ENCODE results near the gene LTBP3.
A peak's percentile ranks its signal among the peaks of the same experiment; 100 is the strongest.

The LTBP3 gene

DNA sequence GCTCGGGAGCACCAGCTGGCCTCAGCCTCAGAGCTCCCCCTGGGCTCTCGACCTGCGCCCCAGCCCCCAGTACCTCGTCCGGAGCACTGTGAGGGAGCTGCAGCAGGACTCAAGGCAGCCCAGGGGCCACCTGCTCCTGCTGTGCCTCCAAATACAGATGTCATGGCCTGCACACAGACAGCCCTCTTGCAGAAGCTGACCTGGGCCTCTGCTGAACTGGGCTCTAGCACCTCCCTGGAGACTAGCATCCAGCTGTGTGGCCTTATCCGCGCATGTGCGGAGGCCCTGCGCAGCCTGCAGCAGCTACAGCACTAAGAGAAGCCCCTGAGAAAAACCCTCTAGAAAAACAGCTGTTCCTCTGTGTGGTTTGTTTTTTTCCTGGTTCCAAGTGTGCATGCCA lies 13.3 kb upstream of the LTBP3 start:
- DNase-seq, result no peak

DNA sequence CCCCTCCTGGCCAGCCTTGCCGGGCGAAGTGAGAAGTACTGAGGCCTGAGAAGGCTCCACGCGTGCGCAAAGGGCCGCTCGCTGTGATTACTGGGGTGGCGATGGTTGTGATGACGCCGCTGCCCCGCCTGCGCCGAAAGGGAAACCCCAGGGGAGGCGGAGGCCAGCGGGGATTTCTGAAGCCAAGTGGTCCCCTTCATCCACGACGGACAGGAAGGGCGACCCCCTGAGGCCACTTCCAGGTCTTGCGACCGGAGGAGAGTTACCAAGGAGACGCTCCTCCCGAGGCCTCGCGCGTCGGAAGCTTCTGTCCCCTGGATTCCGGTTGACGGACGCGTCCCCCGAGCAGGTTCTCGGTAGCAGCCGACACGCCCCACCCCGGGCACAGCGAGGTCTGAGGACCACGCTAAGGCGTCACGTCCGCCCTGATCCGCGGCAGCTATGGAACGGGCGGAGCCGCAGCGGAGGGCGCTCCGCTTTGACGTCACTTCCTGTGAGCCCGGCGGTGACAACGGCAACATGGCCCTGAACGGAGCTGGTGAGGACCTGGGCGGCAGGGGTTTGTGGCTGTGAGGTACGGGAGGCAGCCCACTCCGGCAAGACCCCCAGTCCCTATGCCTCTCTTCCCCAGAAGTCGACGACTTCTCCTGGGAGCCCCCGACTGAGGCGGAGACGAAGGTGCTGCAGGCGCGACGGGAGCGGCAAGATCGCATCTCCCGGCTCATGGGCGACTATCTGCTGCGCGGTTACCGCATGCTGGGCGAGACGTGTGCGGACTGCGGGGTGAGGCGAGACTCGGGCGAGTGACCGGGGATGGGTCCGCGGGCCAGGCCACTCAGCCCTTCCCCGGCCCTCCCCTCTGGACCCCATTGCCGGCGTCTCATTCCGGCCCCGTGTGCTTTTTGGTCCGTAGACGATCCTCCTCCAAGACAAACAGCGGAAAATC lies 12.1 kb upstream of the LTBP3 start, which contains the start of gene ZNRD2:
Gene ZNRD2, plus strand, starts transcription at position 505 of the 946 bp plus-strand sequence. Its CDS starts 15 bp downstream, at position 520.
- peak; percentile 99 for DNase-seq

DNA sequence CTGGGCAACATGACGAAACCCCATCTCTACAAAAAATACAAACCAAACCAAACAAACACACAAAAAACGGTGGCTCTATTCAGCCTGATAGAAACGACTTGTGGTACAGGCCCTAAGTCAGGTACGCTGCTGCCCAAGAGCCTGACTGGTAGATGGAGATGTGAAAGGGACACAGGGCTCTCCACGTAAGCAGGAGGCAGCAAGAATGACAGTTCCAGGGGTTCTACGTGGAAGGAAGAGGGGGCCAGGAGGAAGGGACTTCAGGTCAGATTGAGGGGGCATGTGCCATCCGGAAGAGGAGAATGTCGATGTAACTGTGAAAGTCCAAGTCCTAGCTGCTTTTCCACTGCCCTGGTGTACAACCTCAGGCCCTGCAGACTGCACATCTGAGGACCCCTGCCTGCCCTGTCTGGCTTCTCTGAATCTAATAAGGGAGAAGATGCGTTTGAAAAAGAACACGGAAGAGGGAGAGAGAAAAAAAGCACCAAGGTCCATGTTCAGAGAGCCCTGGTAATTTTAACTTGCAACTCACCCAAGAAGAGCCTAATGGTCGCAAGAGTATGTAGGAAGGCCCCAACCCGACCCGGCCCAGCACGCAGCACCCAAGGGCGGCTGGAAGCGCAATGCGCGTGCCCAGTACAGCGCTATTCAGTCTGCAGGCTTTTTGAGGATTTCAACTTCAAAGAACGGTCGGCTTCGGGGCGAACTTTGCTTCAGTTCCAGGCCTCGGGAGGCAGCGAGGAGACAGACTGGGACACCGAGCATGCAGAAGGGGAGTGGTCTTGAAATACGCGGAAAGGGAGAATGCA lies 11.2 kb upstream of the LTBP3 start:
- no peak for DNase-seq

DNA sequence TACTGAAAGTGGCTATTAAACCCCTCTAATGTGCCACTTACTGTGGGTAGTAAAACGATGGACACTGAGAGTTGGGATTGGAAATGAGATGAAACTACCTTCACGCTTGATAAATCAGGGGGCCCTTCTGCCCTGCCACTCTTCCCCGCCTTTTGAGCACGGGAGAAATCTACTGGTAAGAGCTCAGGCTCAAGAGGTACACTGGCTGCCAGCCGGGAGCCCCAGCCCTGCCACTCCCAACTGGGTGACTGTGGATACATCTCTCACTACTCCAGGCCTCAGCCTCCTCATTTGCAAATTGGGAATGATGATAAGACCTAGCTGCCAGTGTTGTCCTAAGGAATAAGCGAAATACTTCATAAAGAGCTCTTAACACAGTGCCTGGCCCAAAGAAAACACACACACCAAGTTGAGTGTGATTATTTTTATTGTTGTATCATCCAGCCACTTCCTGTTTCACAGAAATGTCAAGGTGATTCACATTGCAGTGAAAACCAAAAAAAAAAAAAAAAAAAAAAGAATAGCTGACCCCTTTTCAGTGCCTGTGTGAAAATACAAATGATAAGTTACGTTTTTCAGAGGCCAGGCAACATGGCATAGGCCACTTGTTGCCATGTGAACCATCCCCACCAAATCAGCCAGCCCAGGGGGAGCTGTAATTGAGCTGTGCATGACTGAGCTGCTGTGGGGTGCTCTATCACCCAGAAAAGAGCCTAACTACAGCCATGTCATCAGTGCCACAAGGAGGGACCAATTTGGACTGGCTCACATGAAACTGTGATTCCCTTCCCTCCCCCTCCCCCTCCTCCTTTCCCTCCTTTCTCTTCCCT lies 7.7 kb upstream of the LTBP3 start:
- DNase-seq, result peak; percentile 42

DNA sequence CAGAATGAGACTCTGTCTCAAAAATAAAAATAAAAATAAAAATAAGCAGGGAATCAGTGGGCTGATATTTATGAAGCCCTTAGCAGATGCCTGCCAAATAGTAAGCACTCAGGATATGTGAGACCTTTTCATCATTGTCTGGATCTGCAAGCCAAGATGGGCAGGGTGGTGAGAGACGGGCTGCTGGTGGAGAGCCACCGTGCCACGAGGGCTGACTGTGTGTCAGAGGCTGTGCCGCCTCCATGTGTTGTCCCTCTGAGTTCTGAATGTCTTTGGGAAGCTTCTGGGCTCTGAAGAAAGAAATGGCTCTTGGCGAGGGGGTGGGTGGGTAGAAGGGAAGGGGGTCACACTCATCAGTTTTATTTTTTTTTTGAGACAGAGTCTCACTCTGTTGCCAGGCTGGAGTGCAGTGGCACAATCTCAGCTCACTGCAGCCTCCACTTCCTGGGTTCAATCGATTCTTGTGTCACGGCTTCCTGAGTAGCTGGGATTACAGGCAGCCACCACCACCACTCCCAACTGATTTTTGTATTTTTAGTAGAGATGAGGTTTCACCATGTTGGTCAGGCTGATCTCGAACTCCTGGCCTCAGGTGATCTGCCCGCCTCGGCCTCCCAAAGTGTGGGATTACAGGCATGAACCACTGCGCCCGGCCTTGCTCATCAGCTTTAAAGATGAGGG lies 6.9 kb upstream of the LTBP3 start:
- peak; percentile 27 for DNase-seq

DNA sequence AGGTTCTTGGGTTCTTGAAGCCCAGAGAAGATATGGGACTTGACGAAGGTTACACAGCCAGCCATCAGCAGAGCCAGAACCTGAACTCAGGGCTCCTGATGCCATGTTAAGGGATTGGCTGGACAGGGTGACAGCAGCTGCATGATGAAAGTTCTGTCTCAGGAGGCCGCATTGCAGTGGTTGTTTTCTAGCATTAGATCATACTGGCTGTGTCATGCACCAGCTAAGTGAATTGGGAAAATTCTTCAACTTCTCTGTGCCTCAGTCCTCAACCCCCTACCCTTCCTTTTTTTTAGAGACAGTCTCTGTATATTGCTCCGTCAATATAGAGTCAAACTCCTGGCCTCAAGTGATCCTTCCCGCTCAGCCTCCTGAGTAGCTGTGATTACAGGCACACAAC lies 5.4 kb upstream of the LTBP3 start:
- DNase-seq, result no peak

DNA sequence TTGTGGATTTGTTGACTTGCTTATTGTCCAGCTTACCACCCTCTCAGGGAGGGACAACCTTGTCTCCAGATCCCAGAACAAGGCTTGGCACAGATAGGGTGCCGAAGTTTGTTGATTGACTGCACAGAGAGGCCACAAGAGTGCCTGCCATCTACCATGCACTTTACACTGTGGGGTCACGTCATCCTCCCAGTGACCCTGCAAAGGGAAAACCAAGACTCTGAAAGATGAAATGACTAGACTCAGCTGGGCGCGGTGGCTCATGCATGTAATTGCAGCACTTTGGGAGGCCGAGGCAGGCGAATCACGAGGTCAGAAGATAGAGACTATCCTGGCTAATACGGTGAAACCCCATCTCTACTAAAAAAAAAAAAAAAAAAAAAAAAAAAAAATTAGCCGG lies 4.6 kb upstream of the LTBP3 start:
- DNase-seq, result no peak

DNA sequence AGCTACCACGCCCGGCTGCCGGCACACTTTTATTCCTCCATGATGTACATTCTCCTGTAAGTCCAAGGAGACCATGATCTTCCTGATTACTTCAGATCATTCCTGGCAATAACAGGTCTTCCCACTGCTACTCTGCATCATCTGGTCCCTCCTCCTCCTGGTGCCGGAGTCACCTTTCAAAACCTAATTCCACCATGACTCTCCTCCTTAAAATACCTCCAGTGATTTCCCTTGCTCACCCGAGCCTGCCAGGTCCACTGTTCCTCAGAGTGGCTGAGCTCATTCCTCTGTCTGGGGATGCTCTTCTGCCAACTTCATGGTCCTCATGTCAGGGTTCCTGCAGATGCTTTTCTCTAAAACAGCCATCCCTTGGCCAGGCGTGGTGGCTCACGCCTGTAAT lies 3.9 kb upstream of the LTBP3 start:
- no peak for DNase-seq

DNA sequence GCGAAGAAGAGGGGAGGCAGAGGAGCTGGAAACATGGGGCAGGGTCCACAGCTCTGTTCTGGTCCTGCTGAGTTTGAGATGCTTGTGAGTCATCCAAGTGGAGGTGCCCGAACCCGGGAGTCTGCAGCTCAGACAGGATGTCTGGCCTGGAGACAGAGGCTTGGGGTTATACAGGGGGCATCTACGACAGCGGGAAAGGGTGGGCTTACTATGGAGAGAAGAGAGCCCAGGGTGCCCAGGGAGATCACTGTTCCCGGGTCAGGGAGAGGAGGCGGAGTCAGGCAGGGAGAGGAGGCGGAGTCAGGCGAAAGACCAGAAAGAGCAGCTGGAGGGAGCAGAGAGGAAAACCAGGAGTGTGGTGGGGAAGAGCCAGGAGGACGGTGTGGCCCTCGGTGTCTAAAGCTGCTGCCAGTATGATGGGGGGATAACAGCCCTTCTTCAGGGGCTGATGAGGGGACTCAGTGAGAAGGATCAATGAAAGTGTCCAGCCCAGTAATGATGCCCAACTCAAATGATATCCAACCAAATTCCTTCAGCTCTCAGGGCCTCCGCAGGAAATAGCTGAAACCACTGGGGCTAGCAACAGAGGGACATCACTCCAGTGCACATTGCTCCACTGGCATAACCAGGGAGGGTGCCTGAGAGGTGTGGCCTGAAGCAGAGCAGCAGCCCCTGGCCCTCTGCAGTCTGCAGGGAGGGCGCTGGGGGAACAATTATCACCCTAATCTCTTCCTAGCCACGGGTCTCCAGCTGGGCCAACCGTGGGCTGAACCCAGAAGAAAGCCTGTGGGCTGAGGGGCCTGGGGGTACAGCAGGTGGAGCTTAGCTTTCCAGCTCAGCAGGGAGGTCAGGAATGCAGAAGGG lies 2.6 kb upstream of the LTBP3 start:
- DNase-seq, result no peak

DNA sequence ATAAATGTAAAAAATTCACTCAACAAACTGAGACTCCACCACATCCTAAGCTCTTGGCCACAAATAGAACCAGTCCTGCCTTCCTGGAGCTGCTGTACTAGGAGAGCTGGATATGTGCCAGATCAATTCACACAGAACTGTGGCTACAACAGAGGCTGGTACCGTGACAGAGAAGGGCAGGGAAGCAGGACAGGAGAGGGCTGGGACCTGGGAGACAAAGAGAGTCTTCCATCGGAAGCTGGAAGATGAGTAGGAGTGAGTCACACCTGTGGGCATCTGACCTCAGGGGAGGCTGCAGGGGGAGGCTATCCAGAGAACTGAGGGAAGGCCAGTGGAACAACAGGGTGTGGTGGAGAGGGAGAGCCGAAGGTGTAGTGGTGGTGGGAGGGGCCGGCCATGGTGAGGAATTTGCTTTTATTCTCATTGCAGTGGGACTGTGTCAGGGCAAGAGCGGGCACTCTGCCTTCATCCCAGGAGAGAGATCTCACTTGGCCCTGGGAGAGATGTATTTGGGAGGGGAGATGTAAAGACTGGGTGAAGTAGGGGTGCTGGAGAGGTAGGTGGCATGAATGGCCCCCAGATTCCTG lies 1.9 kb upstream of the LTBP3 start:
- no peak for DNase-seq

DNA sequence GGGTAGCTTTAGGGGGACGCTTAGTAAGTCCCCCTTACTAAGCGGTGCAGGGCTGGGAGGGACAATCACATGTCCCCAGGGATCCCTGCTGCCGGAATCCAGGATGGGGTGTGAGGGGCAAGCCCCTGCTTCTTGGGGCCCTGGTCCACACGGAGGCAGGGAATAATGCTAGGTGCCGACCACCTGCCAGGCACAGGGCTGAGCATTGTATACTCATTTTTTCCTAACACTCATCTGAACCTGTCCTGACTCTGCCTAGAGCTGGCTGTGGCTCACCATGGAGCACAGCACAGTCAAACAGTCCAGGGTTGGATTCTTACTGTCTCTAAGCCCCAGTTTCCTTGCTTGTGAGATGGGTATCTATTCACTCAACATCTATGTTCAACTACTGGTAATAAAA lies 1.4 kb upstream of the LTBP3 start:
- DNase-seq, result no peak

DNA sequence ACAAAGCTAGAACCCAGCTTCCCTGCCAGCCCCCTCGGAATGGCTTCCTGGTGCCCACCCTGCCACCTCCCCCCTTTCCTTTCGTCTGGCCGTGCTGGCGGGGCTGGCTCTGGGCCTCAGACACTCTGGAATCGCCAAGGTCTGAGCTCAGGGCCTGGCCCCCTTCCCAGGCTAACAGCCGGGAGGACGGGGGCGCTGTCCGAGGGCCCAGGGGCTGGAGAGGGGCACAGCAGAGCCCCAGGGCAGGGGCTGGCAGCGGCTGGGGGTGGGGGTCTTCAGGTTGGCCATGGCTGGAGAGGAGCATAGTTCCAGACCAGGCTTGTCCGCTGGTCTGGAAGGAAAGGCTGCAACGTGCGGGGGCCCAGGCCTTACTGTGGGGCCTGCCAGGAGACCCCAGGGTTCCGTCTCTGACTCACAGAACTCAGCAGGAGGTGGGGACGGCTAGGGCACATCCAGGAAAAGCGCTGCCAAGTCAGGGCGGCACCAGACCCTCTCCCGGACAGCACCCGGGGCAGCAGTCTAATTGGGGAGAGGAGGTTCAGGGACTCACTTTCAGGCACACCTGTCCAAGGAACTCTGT lies 861 bp upstream of the LTBP3 start:
- no peak for DNase-seq

DNA sequence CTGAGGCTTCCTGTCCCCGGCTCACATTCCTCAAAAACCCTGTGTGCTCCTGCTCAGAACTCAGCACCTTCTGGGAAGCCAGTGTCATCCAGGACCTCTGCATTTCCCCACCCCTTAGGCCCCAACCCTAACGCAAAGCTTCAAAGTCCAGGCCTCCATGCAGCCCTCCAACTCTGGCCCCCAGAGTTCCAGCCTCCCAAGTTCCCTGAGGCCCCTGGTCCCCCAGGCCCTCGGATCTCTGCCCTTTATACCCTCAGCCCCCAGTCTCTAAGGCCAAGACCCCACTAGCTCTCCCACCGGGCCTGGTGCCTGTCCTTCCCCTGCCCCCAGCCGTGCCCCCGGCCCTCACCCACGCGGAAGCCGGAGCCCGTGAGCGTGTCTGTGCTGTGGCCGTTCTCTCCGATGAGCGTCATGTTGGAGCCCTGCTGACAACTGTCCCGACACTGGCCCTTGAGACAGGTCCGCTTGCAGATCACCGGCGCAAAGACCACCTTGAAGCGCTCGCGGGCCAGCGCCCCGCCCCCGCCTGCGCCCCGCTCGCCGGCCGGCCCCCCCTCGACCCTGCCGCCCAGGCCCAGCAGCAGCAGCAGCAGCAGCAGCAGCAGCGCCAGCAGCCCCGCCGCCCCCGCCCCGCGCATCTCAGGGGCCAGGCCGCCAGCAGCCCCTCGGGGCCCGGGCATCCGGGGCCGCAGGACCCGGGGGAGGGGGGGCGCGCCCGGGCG lies 718 bp downstream of the LTBP3 start:
- no peak for DNase-seq

DNA sequence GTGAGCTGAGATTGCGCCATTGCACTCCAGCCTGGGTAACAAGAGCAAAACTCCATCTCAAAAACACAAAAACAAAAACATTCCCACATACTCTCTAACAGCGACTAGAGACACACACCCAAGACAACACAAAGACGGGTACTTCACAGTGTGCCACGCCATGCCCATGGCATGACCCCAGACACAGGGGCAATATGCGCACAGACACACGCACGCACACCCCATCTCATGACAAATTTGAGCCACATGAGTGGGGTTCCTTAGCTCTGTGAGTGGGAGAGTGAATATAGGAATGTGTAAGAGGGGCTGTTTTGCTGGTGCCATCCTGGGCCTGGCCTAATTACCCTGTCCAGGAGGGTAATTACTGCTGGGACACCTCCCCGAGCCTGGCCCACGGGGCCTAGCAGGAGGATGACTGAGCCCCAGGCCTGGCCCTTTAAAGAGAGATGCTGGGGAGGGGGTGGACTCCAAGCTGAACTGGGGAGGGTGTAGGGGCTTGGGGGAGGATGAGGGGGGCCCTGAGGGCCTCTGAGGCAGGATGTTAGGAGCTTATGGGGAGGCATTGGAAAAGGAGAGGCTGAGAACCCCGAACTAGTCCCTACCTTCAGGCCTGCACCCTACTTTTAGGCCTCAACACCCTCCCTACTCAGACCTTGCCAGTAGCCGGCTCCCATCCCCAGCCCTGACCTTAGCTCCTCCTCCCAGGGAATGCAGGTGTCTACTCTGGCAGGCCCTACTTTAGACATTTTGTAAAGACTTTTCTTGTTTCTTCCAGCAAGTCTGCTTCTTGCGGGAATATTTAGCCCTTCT lies 1.5 kb downstream of the LTBP3 start:
- no peak for DNase-seq

DNA sequence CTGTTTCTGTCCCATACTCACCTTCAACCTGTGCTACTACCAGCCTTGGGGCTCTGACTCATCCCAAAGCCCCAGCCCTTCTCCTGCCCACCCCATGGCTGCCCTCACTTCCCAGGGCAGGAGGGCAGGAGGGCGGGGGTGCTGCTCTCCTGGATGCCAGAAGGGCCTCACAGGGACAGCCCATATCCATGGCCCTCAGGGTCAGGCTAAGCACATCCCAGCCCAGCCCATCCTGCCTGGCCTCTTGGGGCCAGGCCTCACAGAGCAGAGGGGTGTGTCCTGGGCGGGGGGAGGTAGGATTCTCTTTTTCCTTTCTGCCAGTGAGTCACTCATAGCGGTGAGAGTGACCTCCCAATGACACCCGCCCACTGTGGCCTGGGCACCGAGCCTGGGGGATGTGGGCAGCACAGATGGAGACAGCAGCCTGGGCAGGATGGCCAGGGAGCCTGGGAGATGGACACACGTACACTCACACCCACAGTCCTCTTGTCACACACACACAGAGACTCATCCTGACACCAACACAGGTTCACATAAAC lies 2.4 kb downstream of the LTBP3 start:
- DNase-seq, result no peak

DNA sequence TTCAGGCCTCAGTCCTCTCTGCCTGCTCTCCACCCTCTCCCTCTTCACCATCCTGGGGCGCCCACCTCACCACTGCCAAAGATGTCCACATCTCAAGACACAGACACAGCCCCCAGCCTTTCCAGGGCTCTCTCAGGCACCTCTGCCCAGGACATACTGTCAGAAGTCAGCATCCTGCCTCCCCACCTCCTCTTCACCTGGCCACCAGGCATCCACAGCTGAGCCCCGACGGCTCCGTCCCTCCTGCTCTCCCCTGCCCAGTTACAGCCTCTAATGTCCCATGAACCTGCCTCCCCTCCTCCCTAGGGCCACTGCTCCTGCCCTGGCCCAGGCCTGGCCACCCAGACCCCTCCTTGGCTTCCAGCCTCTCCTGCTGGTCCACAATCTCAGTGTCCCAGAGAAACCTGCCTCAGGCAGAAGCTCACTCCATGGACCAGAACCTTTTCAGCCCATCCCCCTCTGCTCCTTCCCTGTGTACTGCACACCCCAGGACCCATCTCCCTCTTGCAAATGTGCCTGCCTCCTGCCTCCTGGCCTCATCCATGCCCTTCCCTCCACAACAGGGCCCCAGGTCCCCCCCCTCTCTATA lies 3.2 kb downstream of the LTBP3 start:
- DNase-seq, result no peak

DNA sequence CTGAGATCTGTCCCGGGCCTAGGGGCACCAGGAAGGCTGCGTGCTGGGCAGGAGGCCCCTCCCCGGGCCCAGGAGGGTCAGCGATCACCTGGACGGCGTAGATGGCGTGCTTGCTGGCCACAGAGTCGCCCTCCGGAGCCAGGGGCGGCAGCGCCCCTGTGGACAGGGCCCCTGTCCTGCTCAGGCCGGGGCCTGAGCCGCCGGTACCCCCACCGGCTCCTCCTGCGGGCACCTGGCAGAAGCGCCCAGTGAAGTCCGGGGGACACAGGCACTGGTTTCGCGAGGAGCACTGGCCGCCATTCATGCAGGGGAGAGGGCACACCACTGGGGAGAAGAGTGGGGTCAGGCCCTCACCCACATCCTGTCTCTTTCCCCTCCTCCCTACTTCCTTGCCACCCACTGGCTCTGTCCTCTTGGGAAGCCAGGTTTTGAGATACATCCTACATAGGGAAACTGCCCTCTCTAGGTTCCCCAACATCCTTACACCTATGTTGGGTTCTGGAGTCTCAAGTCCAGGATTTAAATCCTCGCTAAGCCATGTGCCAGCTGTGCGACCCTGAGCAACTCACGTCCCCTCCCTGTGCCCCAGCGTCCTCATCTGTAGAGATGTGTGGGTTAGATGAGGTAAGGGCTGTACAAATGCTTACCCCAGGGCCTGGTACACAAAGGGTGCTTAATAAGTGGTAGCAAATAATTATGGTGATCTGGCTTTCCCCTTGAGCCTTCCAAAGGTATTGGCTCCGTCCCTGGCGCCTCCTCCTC lies 3.9 kb downstream of the LTBP3 start:
- DNase-seq, result no peak
